Measurements from ENCODE around the gene RGMA. TPM values are rescaled to one million over a fixed set of nuclear protein-coding genes. Genes with fewer than 3 reads are reported as not detected.

The RGMA gene
- total RNA-seq, 1 experiment from 2014 or later = not detected

GRCh38 chr15:93045191-93045785 is 43.7 kb downstream of the RGMA start:
- Histone ChIP-seq H3K9me2 (replicated peaks; ENCODE audit: insufficient read depth, low read length) (no peaks in the 10 kb centered on the region), H3K4me1 (ENCODE audit: low read length) (no peaks in the 10 kb centered on the region), H2AFZ (ENCODE audit: low read length) (no peak overlapping the region), H3K79me2 (ENCODE audit: low read length) (no peaks in the 10 kb centered on the region), H3K27me3 (ENCODE audit: low read length) (no peaks in the 10 kb centered on the region), H3K4me3 (ENCODE audit: low read length) (no peak overlapping the region), H3K4me2 (ENCODE audit: low read depth, low read length, poor library complexity, severe bottlenecking) (no peak overlapping the region), H3K9me3 (ENCODE audit: low read length) (no peaks in the 10 kb centered on the region), H3K27ac (ENCODE audit: low read length) (no peak overlapping the region), H3K9ac (ENCODE audit: low read length) (no peak overlapping the region), H4K20me1 (ENCODE audit: insufficient read depth, low read depth, low read length) (no peaks in the 10 kb centered on the region), H3K36me3 (ENCODE audit: insufficient read depth, low read length) (no peaks in the 10 kb centered on the region)
- no peak for DNase-seq

- Histone ChIP-seq H3K9ac (ENCODE audit: low read length) (no peak overlapping the region), H3K27me3 (ENCODE audit: low read length) (no peaks in the 10 kb centered on the region), H3K9me3 (ENCODE audit: low read length) (no peaks in the 10 kb centered on the region), H4K20me1 (ENCODE audit: insufficient read depth, low read depth, low read length) (no peaks in the 10 kb centered on the region), H3K4me3 (ENCODE audit: low read length) (no peak overlapping the region), H3K4me1 (ENCODE audit: low read length) (no peaks in the 10 kb centered on the region), H3K9me2 (replicated peaks; ENCODE audit: insufficient read depth, low read length) (no peaks in the 10 kb centered on the region), H3K79me2 (ENCODE audit: low read length) (no peaks in the 10 kb centered on the region), H3K36me3 (ENCODE audit: insufficient read depth, low read length) (no peaks in the 10 kb centered on the region), H2AFZ (ENCODE audit: low read length) (no peak overlapping the region), H3K27ac (ENCODE audit: low read length) (no peak overlapping the region), H3K4me2 (ENCODE audit: low read depth, low read length, poor library complexity, severe bottlenecking) (no peak overlapping the region)
- no peak for DNase-seq
Observed at GRCh38 chr15:93044301-93045190, 44.5 kb downstream of the RGMA start.

DNA sequence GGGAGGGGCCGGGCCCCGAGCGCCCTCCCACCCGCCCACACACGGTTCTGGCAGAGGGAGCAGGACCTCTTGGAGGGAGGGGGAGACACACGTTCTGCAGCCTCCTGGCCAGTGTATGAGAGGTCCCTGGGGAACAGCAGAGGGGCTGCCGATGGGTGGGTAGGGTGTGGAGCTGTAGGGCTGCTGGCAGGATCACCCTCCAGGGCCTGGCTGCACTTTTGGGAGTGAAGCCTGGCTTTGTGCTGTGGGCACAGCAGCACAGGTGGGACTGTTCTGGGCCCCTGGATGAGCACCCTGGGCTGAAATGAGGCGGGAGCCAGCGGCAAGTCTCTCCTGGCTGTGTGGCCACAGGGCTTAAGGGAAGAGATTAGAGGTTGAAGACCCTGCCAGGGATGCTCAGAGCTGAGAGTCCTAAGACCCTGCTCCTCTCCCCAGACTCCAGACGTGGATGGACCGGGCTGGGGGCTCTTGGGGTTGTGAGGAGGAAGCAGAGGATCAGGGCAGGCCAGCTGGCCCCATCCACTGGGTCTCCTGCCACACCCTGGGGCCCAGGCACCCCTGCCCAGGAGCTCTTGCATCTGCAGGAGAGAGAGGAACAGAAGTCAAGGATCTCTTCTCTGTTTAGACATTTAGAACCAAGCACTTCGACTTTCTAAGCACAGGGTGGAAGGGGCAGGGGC is 45.2 kb downstream of the RGMA start:
- Histone ChIP-seq H3K9me2 (replicated peaks; ENCODE audit: insufficient read depth, low read length) (no peaks in the 10 kb centered on the region), H3K9me3 (ENCODE audit: low read length) (no peaks in the 10 kb centered on the region), H3K4me3 (ENCODE audit: low read length) (no peak overlapping the region), H3K79me2 (ENCODE audit: low read length) (no peaks in the 10 kb centered on the region), H3K9ac (ENCODE audit: low read length) (no peak overlapping the region), H4K20me1 (ENCODE audit: insufficient read depth, low read depth, low read length) (no peaks in the 10 kb centered on the region), H3K36me3 (ENCODE audit: insufficient read depth, low read length) (no peaks in the 10 kb centered on the region), H3K4me1 (ENCODE audit: low read length) (no peaks in the 10 kb centered on the region), H3K27ac (ENCODE audit: low read length) (no peak overlapping the region), H3K4me2 (ENCODE audit: low read depth, low read length, poor library complexity, severe bottlenecking) (no peak overlapping the region), H2AFZ (ENCODE audit: low read length) (no peak overlapping the region), H3K27me3 (ENCODE audit: low read length) (no peaks in the 10 kb centered on the region)
- DNase-seq = no peak

- no peak overlapping the region for H2AFZ ChIP-seq (ENCODE audit: low read length)
- H3K79me2 ChIP-seq (ENCODE audit: low read length) = no peaks in the 10 kb centered on the region
- no peak for DNase-seq
- H3K9ac ChIP-seq (ENCODE audit: low read length) = no peak overlapping the region
- H3K4me3 ChIP-seq (ENCODE audit: low read length) = no peak overlapping the region
- no peaks in the 10 kb centered on the region for H3K27me3 ChIP-seq (ENCODE audit: low read length)
- no peak overlapping the region for H3K27ac ChIP-seq (ENCODE audit: low read length)
- no peaks in the 10 kb centered on the region for H3K9me3 ChIP-seq (ENCODE audit: low read length)
- no peaks in the 10 kb centered on the region for H4K20me1 ChIP-seq (ENCODE audit: insufficient read depth, low read depth, low read length)
- H3K9me2 ChIP-seq (replicated peaks; ENCODE audit: insufficient read depth, low read length) = no peaks in the 10 kb centered on the region
- H3K4me2 ChIP-seq (ENCODE audit: low read depth, low read length, poor library complexity, severe bottlenecking) = no peak overlapping the region
- H3K36me3 ChIP-seq (ENCODE audit: insufficient read depth, low read length) = no peaks in the 10 kb centered on the region
- no peaks in the 10 kb centered on the region for H3K4me1 ChIP-seq (ENCODE audit: low read length)
Observed at GRCh38 chr15:93042691-93043378, 46.2 kb downstream of the RGMA start.

- H3K79me2 ChIP-seq (ENCODE audit: low read length) = no peaks in the 10 kb centered on the region
- H3K4me3 ChIP-seq (ENCODE audit: low read length) = no peak overlapping the region
- H3K9me2 ChIP-seq (replicated peaks; ENCODE audit: insufficient read depth, low read length) = no peaks in the 10 kb centered on the region
- H3K27me3 ChIP-seq (ENCODE audit: low read length) = no peaks in the 10 kb centered on the region
- H4K20me1 ChIP-seq (ENCODE audit: insufficient read depth, low read depth, low read length) = no peaks in the 10 kb centered on the region
- no peaks in the 10 kb centered on the region for H3K4me1 ChIP-seq (ENCODE audit: low read length)
- no peak overlapping the region for H3K27ac ChIP-seq (ENCODE audit: low read length)
- no peak overlapping the region for H2AFZ ChIP-seq (ENCODE audit: low read length)
- no peak overlapping the region for H3K4me2 ChIP-seq (ENCODE audit: low read depth, low read length, poor library complexity, severe bottlenecking)
- no peak for DNase-seq
- no peaks in the 10 kb centered on the region for H3K9me3 ChIP-seq (ENCODE audit: low read length)
- no peak overlapping the region for H3K9ac ChIP-seq (ENCODE audit: low read length)
- no peaks in the 10 kb centered on the region for H3K36me3 ChIP-seq (ENCODE audit: insufficient read depth, low read length)
Observed at GRCh38 chr15:93042211-93042610, 46.8 kb downstream of the RGMA start.

DNA sequence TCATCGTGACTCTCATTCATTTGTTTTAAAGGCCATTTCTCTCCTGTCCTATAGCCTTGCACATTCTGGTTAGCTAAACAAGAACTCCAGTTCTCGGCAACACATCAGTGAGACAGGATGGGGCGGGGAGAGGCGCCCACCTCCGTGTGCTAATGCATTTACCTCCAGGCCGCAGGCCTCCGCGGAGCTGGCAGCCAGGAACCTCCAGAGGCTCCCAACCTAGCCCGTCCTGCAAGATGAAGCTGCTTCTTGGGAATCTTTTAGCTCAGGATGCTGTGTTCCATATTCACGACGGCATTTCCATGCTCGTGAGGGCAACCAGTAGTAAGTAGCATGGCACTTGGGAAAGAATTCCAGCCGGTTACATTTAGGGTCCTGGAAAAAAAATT is 47.9 kb downstream of the RGMA start:
- Histone ChIP-seq H3K4me1 (ENCODE audit: low read length) (no peaks in the 10 kb centered on the region), H3K4me2 (ENCODE audit: low read depth, low read length, poor library complexity, severe bottlenecking) (no peak overlapping the region), H3K27ac (ENCODE audit: low read length) (no peak overlapping the region), H3K36me3 (ENCODE audit: insufficient read depth, low read length) (no peaks in the 10 kb centered on the region), H3K9ac (ENCODE audit: low read length) (no peak overlapping the region), H3K9me3 (ENCODE audit: low read length) (no peaks in the 10 kb centered on the region), H4K20me1 (ENCODE audit: insufficient read depth, low read depth, low read length) (no peaks in the 10 kb centered on the region), H3K79me2 (ENCODE audit: low read length) (no peaks in the 10 kb centered on the region), H3K27me3 (ENCODE audit: low read length) (no peaks in the 10 kb centered on the region), H3K9me2 (replicated peaks; ENCODE audit: insufficient read depth, low read length) (no peaks in the 10 kb centered on the region), H2AFZ (ENCODE audit: low read length) (no peak overlapping the region), H3K4me3 (ENCODE audit: low read length) (no peak overlapping the region)
- DNase-seq = no peak

- Histone ChIP-seq H3K27ac (ENCODE audit: low read length) (no peak overlapping the region), H3K27me3 (ENCODE audit: low read length) (no peaks in the 10 kb centered on the region), H3K9me2 (replicated peaks; ENCODE audit: insufficient read depth, low read length) (no peaks in the 10 kb centered on the region), H3K4me1 (ENCODE audit: low read length) (no peaks in the 10 kb centered on the region), H3K4me2 (ENCODE audit: low read depth, low read length, poor library complexity, severe bottlenecking) (no peak overlapping the region), H3K9ac (ENCODE audit: low read length) (no peak overlapping the region), H3K79me2 (ENCODE audit: low read length) (no peaks in the 10 kb centered on the region), H4K20me1 (ENCODE audit: insufficient read depth, low read depth, low read length) (no peaks in the 10 kb centered on the region), H2AFZ (ENCODE audit: low read length) (no peak overlapping the region), H3K36me3 (ENCODE audit: insufficient read depth, low read length) (no peaks in the 10 kb centered on the region), H3K9me3 (ENCODE audit: low read length) (no peaks in the 10 kb centered on the region), H3K4me3 (ENCODE audit: low read length) (no peak overlapping the region)
- no peak for DNase-seq
Observed at GRCh38 chr15:93040288-93041158, 48.5 kb downstream of the RGMA start.
